Activated gamma-delta T cell treated with Interleukin-2 at 50 U/mL for 16 hours (primary cell): ENCODE results near the gene TF.
"Not testable (repeated sequence)": the region's sequence is repeated elsewhere in the genome, so short reads cannot be mapped to it uniquely, and the experiment has no call there.

Experiments
- DNase-seq: peaks from one replicate; pipeline ENCODE4 v3.0.0-alpha.2; 2020

Gene TF

DNA sequence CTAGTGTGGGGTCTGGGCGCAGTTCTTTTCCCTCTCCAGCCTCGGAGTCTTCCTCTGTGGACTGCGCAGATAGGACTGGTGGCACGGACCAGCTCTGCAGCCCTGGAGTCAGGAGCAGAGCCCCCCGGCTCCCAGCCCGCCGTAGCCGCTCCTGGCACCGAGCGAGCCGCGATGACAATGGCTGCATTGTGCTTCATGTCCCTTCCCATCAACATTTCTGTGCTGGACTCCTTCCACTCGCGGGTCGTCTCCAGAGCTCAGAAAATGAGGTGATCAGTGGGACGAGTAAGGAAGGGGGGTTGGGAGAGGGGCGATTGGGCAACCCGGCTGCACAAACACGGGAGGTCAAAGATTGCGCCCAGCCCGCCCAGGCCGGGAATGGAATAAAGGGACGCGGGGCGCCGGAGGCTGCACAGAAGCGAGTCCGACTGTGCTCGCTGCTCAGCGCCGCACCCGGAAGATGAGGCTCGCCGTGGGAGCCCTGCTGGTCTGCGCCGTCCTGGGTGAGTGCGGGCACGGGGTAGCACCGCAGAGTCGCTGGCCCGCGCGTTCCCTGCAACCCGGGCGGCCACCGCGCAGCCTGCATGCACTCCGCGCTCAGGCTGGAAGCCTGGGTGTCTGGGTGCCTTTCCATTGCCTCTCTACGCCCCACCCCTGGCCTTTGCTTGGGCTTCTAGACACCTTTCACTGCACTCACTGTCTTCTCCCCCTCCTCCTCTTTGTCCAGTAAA, at the start of gene TF:
Gene TF (plus strand): TSS at position 413 of the 731 bp plus-strand sequence. CDS start 48 bp downstream, at position 461.
- no peak for DNase-seq

DNA sequence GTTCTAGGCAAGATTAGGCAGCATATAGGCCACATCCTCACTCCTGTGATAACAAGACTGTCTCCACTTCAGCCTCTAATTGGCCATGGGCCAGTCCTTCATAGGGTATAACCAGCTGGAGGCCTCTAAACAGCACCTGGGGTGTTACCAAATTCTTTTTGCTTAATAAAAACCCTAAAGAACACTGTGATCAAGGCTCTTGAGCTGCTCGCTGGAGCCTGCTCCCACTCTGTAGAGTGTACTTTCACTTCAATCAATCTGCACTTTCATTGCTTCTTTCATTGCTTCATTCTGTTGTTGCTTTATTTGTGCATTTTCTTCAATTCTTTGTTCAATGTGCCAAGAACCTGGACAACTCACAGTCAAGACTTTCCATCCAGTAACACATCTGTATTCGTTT, 48.2 kb upstream of the TF start:
- no peak for DNase-seq

DNA sequence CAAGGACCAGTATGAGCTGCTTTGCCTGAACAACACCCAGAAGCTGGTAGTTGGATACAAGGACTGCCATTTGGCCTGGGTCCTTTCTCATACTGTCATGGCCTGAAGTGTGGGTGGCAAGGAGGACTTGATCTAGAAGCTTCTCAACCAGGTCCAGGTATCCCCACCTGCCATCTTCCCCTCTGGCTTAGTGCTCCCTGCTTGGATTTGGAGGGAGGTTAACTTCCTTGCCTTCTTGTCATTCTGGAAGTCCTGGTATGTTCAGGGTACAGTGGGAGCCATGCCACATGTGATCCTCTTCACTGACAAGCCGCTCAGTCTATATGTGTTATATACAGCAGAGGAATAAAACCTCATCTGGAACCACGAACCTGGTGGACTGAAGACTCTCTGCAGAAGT, 46.7 kb upstream of the TF start:
- DNase-seq, result no peak

DNA sequence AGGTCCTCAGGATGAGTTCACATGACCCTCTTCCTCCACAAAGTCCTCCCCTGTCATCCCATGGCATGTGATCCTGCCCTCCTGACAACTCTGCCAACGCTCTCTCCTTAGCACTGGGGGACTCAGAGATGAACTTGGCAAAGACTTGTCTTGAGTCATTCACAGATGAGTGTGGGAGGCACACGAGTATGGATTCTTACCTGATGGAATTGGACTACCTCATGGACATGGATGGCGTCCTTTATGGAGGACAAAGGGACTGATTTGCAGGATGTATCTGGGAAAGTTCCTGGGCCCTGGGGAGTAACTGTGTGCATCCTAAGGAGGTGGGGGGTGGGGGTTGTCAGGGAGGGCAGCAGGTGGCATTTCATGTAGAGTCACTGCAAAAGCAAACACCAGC, 46.3 kb upstream of the TF start:
- no peak for DNase-seq

DNA sequence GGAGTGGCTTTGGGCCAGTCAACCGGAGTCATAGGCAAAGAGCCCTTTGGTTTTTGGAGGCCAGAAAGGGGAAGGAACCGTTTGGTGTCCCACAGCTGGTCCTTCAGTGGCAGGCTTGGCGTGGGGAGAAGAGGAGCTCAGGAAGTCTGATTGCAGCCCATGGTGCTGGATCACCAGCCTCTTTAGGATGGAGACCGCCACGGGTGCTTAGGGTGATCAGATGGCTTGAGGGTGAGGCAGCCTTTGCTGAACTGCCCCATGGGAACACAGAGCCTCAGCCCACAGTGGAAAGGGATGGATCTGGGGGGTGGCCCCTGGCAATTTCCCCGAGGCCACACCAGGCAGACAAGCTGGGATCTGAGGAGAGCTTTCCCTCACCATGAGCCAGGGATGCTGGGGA, 45.8 kb upstream of the TF start:
- DNase-seq, result no peak

DNA sequence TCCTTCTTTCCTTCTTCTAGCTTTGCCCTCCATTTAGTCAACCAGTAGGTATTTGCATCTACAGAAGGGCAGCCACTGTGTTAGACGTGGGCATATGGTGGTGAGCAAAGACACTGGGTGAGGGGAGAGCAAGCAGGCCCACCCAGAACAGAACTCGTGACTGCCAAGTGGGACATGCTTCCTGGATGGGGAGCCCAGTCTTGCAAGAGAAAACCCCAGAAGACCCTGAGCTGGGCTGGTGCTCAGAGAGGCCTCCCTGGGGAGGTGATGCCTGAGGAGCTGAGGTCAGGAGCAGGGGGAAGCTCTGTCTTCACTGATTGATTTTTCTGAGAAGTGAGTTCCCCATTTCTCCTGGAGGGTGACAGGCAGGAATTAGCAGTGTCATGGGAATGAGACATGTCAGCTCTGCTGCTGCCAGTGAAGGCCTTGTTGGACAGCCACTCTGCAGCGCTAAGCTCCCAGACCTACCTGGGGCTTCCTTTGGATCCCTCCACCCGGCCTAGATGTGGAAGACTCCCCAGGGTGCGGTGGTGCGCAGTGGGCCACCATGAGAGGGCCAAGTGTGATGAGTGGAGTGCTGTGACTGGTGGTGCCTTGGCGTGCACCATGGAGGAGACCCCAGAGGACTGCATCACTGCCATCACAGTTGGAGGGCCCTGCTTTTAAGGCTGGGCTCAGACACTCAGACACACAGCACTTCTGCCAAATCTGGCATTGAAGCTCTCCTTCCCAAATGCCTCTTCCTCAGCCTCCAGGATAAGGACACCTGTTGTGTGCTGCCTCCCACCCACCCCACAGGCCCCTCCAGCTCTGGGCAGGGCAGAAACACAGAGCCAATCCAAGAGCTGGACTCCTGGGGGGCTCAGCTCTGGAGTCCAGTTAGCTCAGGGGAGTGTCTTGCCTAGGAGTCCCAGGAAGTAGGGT, 44.5 kb upstream of the TF start:
- DNase-seq, result no peak

DNA sequence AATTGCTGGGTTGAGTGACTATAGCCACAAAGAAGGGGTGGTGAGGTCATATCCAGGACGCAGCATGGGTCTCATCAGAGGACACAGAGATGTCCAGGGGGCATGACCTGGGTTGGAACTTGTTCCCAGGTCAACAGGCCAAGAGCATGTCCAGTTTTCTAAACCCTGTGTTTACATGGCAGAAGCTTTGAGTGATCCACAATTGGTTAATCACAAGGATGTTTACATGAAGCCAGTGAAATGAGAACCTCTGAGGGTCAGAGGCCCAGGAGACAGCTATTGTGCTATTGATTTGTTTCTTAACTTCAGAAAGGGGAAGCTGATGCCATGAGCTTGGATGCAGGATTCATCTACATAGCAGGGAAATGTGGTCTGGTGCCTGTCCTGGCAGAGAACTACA, 42.3 kb upstream of the TF start:
- no peak for DNase-seq

DNA sequence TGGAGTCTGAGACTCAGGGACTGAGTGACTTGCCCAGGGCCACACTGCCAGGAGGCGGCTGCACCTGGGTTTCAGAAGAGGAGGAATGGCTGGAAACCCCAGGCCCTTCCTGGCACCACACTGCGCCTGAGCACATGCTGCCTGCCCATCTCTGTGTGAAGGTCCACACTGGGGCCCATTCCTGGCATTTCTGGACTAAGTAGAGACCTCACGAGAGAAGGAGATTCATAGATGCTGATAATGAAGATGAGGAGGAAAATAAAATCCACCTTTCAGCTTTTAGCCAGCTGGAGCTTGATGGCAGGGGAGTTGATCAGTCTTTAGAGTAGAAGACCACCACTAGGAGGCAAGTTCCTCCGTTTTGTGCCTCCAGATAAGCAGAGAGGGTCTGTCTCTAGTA, 40.2 kb upstream of the TF start:
- no peak for DNase-seq

DNA sequence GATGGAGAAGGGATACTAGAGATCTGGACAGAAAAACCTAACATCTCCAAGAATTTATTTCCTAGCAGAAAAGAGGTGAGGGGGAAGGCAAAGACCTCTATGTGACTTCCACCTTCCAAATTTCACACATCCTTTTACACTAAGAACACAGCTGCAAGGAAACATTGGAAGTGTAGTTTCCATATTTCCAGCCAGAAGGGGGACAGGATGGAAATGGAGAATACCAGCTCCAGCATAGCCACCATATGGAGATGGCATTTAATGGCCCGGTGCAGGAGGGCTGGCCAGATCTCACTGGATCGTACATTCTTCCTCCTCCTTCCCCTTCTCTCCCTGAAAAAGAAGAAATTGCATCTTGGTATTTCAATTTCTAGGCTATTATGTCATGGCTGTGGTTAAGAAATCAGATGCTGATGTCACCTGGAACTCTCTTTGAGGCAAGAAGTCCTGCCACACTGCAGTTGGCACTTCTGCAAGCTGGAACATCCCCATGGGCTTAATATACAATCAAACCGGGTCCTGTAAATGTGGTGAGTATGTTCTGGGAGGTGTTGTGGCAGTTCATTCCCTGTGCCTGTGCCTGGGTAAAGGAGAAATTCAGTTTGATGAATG, 36.9 kb upstream of the TF start:
- DNase-seq, result no peak

DNA sequence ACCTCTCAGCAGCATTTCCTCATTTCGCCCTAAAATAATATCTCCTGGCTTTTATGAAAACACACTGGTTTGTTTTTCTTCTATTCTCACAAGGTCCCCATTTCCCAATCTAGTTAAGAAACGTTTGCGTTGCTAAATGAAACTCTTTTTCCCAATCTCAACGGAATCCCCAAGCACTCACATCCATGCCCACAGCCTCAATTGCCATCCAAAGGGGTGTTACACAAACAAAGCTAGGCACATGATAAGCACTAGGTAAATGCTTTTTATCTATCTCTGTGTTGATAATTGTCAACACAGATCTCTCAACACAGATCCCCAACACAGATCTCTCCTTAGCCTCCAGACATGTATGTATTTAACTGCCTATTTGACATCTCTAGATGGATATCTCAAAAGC, 35.2 kb upstream of the TF start:
- no peak for DNase-seq

DNA sequence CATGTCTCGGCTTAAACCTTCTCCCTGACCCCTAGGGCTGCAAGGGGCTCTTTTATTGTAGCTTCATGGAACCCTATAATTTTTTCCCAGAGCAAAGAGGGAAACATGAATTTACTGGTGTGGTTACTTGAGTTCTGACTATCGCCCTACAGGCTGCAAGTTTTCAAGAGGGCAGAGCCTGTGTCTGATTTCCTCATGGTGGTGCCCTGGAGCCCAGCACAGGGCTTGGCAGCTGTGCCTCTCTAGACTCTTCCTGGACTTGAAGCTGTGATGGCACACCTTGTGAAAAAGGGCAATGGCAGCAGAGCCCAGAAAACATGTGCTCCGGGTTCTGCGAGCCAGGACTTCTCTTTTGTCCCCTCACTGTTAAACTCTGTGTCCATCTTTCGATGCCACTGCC, 34.2 kb upstream of the TF start:
- DNase-seq, result no peak

DNA sequence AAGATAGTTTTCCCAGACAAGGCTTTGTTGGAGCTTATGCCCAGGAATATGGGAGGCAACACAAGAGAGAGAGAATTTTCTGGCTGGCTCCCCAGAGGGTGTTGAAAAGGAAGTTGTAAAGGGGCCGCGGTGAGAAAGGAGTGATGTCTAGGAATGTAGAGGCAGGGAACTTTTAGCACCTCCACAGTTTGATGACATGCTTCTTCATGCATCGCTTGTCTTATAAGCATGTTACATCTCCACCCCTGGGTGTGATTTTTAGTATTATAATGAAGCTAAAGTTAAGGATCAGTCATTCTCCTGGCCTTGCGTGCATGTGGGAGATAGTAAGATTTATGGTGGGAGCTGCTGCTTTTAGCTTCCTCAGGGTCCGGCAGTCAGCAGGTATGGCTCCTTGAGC, 32.8 kb upstream of the TF start:
- DNase-seq, result no peak

DNA sequence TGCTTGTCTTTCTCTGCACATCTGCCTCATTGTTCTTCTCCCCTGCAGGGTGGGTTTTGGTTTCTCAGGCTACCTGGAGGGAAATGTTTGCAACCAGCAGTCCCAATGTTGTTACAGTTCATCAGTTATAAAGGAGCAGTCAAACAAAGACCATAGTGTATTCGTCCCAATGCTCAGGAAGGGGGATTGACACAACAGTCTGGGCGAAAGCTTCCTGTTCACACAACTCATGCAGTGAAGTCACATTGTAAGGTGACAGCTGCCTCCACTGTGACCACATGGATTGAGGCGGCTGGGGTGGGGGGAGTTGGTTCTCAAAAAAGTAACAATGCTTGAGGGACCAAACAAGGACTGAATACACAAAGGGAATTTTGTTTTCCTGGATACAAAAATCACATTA, 28.8 kb upstream of the TF start:
- DNase-seq, result no peak

DNA sequence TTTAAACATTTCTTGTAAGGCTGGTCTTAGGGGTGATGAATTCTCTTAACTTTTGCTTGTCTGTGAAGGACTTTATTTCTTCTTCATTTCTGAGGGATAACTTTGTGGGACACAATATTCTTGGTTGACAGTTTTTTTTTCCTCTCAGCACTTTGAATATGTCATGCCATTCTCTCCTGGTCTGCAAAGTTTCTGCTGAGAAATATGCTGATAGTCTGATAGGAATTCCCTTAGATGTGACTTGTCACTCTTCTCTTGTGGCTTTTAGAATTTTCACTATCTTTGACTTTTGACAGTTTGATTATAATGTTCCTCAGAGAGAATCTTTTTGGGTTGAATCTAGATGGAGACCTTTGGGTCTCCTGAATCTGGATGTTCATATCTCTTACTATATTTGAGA, 23.3 kb upstream of the TF start:
- DNase-seq, result no peak

DNA sequence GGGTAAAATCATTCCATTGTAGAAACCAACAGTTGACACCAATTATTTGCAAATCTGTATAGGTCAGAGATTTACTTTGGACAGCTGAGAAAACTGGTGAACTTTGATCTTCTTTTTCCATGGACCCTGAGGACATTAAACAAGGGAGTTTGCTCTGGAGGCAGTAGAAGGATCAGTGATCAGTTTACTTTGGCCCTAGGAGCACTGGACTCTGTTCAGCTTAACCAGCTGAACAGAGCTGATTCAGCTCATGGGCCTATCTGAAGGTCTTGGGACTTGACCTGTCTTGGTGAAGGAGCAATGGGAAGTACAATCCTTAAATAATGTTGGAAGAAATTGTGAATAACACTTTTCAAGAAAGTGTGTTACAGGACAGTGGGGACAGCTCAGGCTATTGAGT, 15.2 kb upstream of the TF start:
- no peak for DNase-seq

DNA sequence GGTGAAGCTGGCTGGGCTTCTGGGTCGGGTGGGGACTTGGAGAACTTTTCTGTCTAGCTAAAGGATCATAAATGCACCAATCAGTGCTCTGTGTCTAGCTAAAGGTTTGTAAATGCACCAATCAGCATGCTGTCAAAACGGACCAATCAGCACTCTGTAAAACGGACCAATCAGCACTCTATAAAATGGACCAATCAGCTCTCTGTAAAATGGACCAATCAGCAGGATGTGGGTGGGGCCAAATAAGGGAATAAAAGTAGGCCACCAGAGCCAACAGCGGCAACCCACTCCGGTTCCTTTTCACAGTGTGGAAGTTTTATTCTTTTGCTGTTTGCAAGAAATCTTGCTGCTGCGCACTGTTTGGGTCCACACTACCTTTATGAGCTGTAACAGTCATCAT, 14.0 kb upstream of the TF start:
- DNase-seq, result not testable (repeated sequence)

DNA sequence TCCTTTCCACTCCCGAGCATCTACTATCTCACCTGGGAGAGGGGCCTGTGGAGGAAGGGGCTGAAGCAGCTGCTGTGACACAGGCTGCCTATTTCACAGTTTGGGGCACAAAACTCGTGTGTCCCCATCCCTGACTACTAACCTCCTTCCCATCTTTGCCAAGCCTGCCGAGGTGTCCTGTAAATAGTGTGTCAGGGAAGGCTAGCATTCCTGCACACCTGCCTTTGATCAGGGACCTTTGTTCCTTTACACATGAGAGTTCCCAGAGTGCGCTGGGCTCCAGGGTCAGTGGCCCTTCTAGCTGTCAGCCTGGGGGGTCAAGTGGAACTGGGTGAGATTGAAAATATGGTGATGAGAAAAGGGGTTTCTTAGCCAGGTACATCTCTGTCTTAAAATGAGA, 13.0 kb upstream of the TF start:
- no peak for DNase-seq

DNA sequence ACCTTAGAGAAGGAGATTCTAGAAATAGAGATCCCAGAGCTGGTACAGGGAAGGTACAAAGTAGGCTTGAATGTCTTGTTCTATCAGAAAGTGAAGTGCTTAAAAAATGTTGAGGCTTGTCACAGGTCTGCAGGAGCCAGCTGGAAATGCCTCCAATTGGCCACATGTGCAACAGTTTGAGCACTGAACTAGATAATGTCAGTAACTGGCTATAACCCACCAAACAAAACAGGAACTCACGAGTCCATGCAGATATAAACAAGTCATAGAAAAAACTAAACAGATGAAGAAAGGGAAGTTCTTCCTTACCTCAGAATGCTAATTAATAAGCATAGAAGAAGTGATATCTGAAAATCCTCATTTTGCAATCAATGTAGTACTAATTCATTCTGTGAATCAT, 11.9 kb upstream of the TF start:
- DNase-seq, result no peak

DNA sequence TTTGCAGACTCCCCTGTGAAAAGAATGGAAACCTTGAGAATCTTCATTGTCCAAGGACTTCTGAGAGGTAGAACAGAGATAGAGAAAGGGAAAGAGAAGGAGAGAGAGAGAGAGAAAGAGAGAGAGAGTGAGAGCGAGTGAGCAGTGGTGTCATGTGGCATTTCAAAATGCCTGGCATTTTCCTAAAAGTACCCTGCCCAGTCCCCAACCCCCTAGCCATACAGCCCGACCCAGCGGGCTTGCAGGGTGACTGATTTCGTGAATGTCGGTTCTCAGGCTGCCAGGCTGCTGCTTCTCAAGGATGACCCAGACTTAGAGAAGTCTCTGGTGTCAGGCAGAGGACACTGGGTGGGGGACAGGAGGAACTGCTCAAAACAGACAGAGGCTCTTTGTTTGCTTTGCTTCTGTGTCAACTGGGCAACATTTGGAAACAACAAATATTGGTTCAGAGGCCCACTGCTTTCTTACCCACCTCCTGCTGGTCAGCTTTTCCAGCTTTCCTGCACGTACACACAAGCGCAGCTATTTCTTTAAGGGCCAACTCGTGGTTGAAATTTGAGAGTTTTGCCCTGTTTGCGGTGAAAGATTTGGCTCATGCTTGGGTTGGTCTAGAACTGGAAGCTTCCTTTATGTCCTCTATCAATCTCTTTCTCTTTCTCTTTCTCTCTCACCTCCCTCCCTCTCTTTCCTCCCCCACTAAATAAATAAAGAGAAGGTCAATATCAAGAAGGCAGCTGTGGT, 3.7 kb upstream of the TF start:
- DNase-seq, result no peak

DNA sequence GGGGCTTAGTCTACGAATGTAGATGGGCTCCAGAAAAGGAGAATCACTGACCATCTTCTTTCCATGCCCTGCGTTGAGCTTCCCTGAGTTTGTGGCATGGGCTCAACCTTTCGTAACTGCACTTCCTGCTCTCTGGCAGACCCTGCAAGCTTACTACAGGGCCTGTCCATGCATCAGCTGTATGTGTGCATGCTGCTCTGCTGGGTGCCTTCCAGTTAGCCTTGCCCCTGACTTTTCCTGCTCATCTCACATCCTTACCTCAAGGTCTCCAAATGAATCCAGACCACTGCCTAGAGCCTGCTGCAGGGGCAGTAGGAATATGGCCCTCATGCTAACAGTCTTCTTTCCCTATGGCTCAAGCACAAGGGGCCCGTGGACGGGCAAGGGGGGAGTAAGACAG, 2.0 kb upstream of the TF start:
- DNase-seq, result no peak

DNA sequence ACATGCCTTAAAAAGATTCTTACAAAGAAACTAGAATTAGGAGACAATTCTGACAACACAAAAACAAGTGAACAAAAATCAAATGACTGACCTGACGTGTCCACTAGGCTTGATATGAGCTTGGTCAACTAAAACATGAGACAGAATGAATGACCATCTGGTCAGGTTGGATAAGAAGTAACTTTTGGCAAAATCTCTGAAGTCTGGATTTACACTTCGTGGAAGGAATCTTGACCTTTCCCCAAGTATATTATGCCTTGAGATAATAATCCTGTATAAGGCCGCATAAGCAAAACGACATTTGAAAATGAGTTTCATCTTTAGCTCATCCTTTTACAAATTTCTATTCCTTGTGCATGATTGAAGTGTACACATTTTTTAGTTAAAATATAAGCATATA, 1.1 kb upstream of the TF start:
- DNase-seq, result no peak

DNA sequence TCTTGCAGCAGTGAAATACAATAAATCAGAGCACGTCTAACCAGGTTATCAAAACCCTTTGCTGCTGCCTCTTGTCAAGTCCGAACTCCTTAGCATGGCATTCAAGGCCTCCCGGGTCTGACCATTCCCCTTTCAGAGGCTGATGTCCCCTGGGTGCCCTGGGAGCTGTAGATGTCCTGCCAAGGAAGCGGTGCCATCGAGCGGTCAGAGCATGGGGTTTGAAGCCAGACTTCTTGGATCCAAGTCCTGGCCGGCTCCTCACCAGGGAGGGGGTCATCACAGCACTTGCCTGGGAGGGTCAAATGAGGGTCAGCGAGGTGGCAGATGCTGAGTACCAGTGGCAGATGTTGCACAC, 496 bp downstream of the TF start:
- DNase-seq, result no peak

DNA sequence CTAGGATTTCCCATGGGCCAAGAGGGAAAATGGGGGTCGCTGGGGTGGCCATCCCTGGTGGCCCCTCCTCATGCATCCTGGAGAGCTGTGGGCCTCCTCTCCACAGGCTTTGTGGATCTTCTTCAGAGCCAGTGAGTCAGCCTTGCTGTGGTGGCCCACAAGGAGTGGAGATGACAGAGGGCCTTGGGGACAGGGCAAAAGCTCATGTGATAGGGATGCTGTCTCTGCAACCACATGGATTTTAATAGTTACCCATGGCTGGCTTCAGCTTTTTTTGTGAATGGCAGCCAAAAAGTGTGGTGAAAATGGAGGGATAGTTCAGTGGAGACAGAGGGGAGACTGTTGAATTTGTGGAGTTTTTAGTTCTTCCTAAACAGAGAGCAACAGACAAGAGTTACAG, 1.2 kb downstream of the TF start:
- DNase-seq, result no peak
